Central memory CD8-positive, alpha-beta T cell (primary cell): Measurements from ENCODE around the gene ANGPTL7.

Experiments
- ATAC-seq: fragments of 150-1000 bp; cut with Tn5 transposase; replicated peaks from 2 replicates; pipeline ENCODE4 v1.10.0; 2022; ENCODE audit warnings: mild to moderate bottlenecking, moderate FRiP score, moderate number of reproducible peaks; ENCODE audit not compliant: poor library complexity, severe bottlenecking; ENCODE audit errors: extremely low read depth
- DNase-seq, 2 donors: peaks; one replicate each; pipeline ENCODE4 v3.0.0; 2021; ENCODE audit warnings: low spot score in 2 of 2
- H3K27ac Mint-ChIP-seq: one replicate; pipeline ENCODE4 v1.8.0; 2022; ENCODE audit warnings: low read depth, mild to moderate bottlenecking, moderate library complexity, mixed read lengths
- H3K27me3 Mint-ChIP-seq: one replicate; pipeline ENCODE4 v1.8.0; 2022; ENCODE audit warnings: mixed read lengths
- H3K36me3 Mint-ChIP-seq: one replicate; pipeline ENCODE4 v1.8.0; 2022; ENCODE audit warnings: mild to moderate bottlenecking, moderate library complexity, mixed read lengths; ENCODE audit not compliant: insufficient read depth
- H3K4me1 Mint-ChIP-seq: one replicate; pipeline ENCODE4 v1.8.0; 2022; ENCODE audit warnings: mixed read lengths
- H3K4me3 Mint-ChIP-seq: one replicate; pipeline ENCODE4 v1.8.0; 2022; ENCODE audit warnings: mild to moderate bottlenecking, moderate library complexity, mixed read lengths
- H3K9me3 Mint-ChIP-seq: one replicate; pipeline ENCODE4 v1.8.0; 2022; ENCODE audit warnings: mixed read lengths

ANGPTL7 gene

GRCh38 chr1:11188858-11189451 lies at the start of gene ANGPTL7:
Gene ANGPTL7, plus strand, starts transcription at chr1:11189355. Its CDS starts 225 bp downstream, at chr1:11189580.
- Mint-ChIP-seq H3K9me3 (no peaks in the 10 kb centered on the region), H3K4me3 (no peak within 1 kb of the TSS), H3K27me3 (no peaks in the 10 kb centered on the region), H3K36me3 (peaks cover 40% of the 10 kb centered on the region), H3K4me1 (no peaks in the 10 kb centered on the region), H3K27ac (no peak within 1 kb of the TSS)
- DNase-seq (no peak), ATAC-seq (no peak)

GRCh38 chr1:11142618-11143391 lies 46.4 kb upstream of the ANGPTL7 start:
- no peaks in the 10 kb centered on the region for H3K27me3 Mint-ChIP-seq

GRCh38 chr1:11143401-11143800 lies 45.8 kb upstream of the ANGPTL7 start:
- H3K36me3 Mint-ChIP-seq: peaks cover 27% of the 10 kb centered on the region
- DNase-seq: no peak
- H3K27me3 Mint-ChIP-seq: no peaks in the 10 kb centered on the region
- no peaks in the 10 kb centered on the region for H3K4me1 Mint-ChIP-seq
- no peak overlapping the region for H3K27ac Mint-ChIP-seq
- no peak overlapping the region for H3K4me3 Mint-ChIP-seq
- ATAC-seq: no peak
- no peaks in the 10 kb centered on the region for H3K9me3 Mint-ChIP-seq

More at GRCh38 chr1:11142618-11143391, 46.4 kb upstream of the ANGPTL7 start:
- ATAC-seq: no peak
- H3K27ac Mint-ChIP-seq: no peak overlapping the region
- no peaks in the 10 kb centered on the region for H3K9me3 Mint-ChIP-seq
- peaks cover 23% of the 10 kb centered on the region for H3K36me3 Mint-ChIP-seq
- H3K4me3 Mint-ChIP-seq: no peak overlapping the region
- no peaks in the 10 kb centered on the region for H3K4me1 Mint-ChIP-seq
- no peak for DNase-seq

GRCh38 chr1:11143907-11144306 lies 45.2 kb upstream of the ANGPTL7 start:
- ATAC-seq: no peak
- Mint-ChIP-seq H3K27me3 (no peaks in the 10 kb centered on the region), H3K36me3 (peaks cover 29% of the 10 kb centered on the region), H3K9me3 (no peaks in the 10 kb centered on the region), H3K27ac (no peak overlapping the region), H3K4me1 (no peaks in the 10 kb centered on the region), H3K4me3 (no peak overlapping the region)
- DNase-seq: no peak

GRCh38 chr1:11144570-11145256 lies 44.4 kb upstream of the ANGPTL7 start:
- DNase-seq (no peak), ATAC-seq (no peak)
- Mint-ChIP-seq H3K4me1 (no peaks in the 10 kb centered on the region), H3K9me3 (no peaks in the 10 kb centered on the region), H3K4me3 (no peak overlapping the region), H3K36me3 (peaks cover 33% of the 10 kb centered on the region), H3K27ac (no peak overlapping the region), H3K27me3 (no peaks in the 10 kb centered on the region)

GRCh38 chr1:11145741-11146140 lies 43.4 kb upstream of the ANGPTL7 start:
- no peak for DNase-seq
- Mint-ChIP-seq H3K27ac (no peak overlapping the region), H3K27me3 (no peaks in the 10 kb centered on the region), H3K9me3 (no peaks in the 10 kb centered on the region), H3K4me3 (no peak overlapping the region), H3K4me1 (no peaks in the 10 kb centered on the region), H3K36me3 (peaks cover 34% of the 10 kb centered on the region)
- no peak for ATAC-seq

GRCh38 chr1:11147197-11147770 lies 41.9 kb upstream of the ANGPTL7 start:
- no peak for DNase-seq
- no peak for ATAC-seq
- Mint-ChIP-seq H3K27me3 (no peaks in the 10 kb centered on the region), H3K4me3 (no peak overlapping the region), H3K36me3 (peaks cover 36% of the 10 kb centered on the region), H3K4me1 (no peaks in the 10 kb centered on the region), H3K27ac (peak overlapping the region; percentile 14), H3K9me3 (no peaks in the 10 kb centered on the region)

- Mint-ChIP-seq H3K27ac (no peak overlapping the region), H3K36me3 (peaks cover 35% of the 10 kb centered on the region), H3K27me3 (no peaks in the 10 kb centered on the region), H3K4me1 (no peaks in the 10 kb centered on the region), H3K9me3 (no peaks in the 10 kb centered on the region), H3K4me3 (no peak overlapping the region)
- no peak for DNase-seq
- no peak for ATAC-seq
Measured at GRCh38 chr1:11150326-11150725, 38.8 kb upstream of the ANGPTL7 start.

- no peaks in the 10 kb centered on the region for H3K9me3 Mint-ChIP-seq
- H3K4me3 Mint-ChIP-seq: no peak overlapping the region
- peaks cover 38% of the 10 kb centered on the region for H3K36me3 Mint-ChIP-seq
- H3K27me3 Mint-ChIP-seq: no peaks in the 10 kb centered on the region
- DNase-seq (no peak), ATAC-seq (no peak)
- H3K27ac Mint-ChIP-seq: no peak overlapping the region
- H3K4me1 Mint-ChIP-seq: no peaks in the 10 kb centered on the region
Measured at GRCh38 chr1:11151114-11151513, 38.0 kb upstream of the ANGPTL7 start.

- H3K4me3 Mint-ChIP-seq: no peak overlapping the region
- peaks cover 6% of the 10 kb centered on the region for H3K4me1 Mint-ChIP-seq
- H3K27ac Mint-ChIP-seq: no peak overlapping the region
- DNase-seq (no peak), ATAC-seq (no peak)
- no peaks in the 10 kb centered on the region for H3K9me3 Mint-ChIP-seq
- H3K36me3 Mint-ChIP-seq: peaks cover 40% of the 10 kb centered on the region
- no peaks in the 10 kb centered on the region for H3K27me3 Mint-ChIP-seq
Measured at GRCh38 chr1:11151826-11152612, 37.1 kb upstream of the ANGPTL7 start.

GRCh38 chr1:11152755-11153154 lies 36.4 kb upstream of the ANGPTL7 start:
- no peaks in the 10 kb centered on the region for H3K27me3 Mint-ChIP-seq
- no peak overlapping the region for H3K4me3 Mint-ChIP-seq
- no peaks in the 10 kb centered on the region for H3K9me3 Mint-ChIP-seq
- peaks cover 39% of the 10 kb centered on the region for H3K36me3 Mint-ChIP-seq
- H3K4me1 Mint-ChIP-seq: peaks cover 6% of the 10 kb centered on the region
- H3K27ac Mint-ChIP-seq: no peak overlapping the region
- DNase-seq: no peak
- no peak for ATAC-seq

GRCh38 chr1:11153184-11153583 lies 36.0 kb upstream of the ANGPTL7 start:
- DNase-seq (no peak), ATAC-seq (no peak)
- Mint-ChIP-seq H3K9me3 (no peaks in the 10 kb centered on the region), H3K27me3 (no peaks in the 10 kb centered on the region), H3K36me3 (peaks cover 36% of the 10 kb centered on the region), H3K4me1 (peaks cover 6% of the 10 kb centered on the region), H3K27ac (no peak overlapping the region), H3K4me3 (no peak overlapping the region)
